OCI-LY7 (cell line): Measurements from ENCODE around the gene PLEKHG7. TPM values are rescaled to one million over a fixed set of nuclear protein-coding genes. Genes with fewer than 3 reads are reported as not detected.

ENCODE experiments used
- BruUV-seq: library from RNA; stranded (reverse); fragments of 400-500 nt; replicated peaks from 2 replicates; lab custom pipeline; 2021; lab: Mats Ljungman, UMichigan
- CTCF ChIA-PET: fragments of 300-600 bp; sonication (Branson Sonifier 250); formaldehyde crosslinking; loops from one replicate; lab custom pipeline; 2022; ENCODE audit warnings: antibody characterized with exemption; ENCODE audit not compliant: unreplicated experiment; lab: Charles Lee
- POLR2A ChIA-PET: fragments of 300-600 bp; sonication (Branson Sonifier 250); formaldehyde crosslinking; loops from one replicate; lab custom pipeline; 2022; ENCODE audit warnings: antibody characterized with exemption; lab: Charles Lee
- DNase-seq: peaks from one replicate; pipeline ENCODE4 v3.0.0-alpha.2; 2015; ENCODE audit warnings: low spot score
- H2AFZ ChIP-seq: fragments of 200-600 bp; sonication (generic), shearing (Covaris generic); 2 replicates; pipeline ENCODE4 v1.6.1; 2014; ENCODE audit warnings: mild to moderate bottlenecking, antibody characterized with exemption, low read length, moderate library complexity
- H3K27ac ChIP-seq: fragments of 200-600 bp; sonication (generic); 2 replicates; pipeline ENCODE4 v1.5.1; 2014; ENCODE audit warnings: mixed run types, low read depth, mild to moderate bottlenecking, moderate library complexity, low read length, inconsistent platforms; ENCODE audit not compliant: poor library complexity, severe bottlenecking
- H3K36me3 ChIP-seq: fragments of 200-600 bp; sonication (generic); 2 replicates; pipeline ENCODE4 v1.6.1; 2014; ENCODE audit warnings: mild to moderate bottlenecking, antibody characterized with exemption, low read length, moderate library complexity, mixed read lengths; ENCODE audit not compliant: insufficient read depth
- H3K4me1 ChIP-seq: fragments of 200-600 bp; sonication (generic); 2 replicates; pipeline ENCODE4 v1.5.1; 2014; ENCODE audit warnings: mild to moderate bottlenecking, low read length; ENCODE audit not compliant: insufficient read depth, poor library complexity, severe bottlenecking
- H3K4me2 ChIP-seq: fragments of 200-600 bp; sonication (generic); 2 replicates; pipeline ENCODE4 v1.6.1; 2014; ENCODE audit warnings: mild to moderate bottlenecking, low read length
- H3K4me3 ChIP-seq: fragments of 200-600 bp; sonication (generic); 2 replicates; pipeline ENCODE4 v1.5.1; 2014; ENCODE audit warnings: mild to moderate bottlenecking, low read depth, low read length; ENCODE audit not compliant: poor library complexity, severe bottlenecking
- H3K79me2 ChIP-seq: fragments of 200-600 bp; sonication (generic); 2 replicates; pipeline ENCODE4 v1.6.1; 2016; ENCODE audit warnings: low read depth, mild to moderate bottlenecking, low read length, moderate library complexity, mixed read lengths; ENCODE audit not compliant: insufficient read depth
- H3K9me2 ChIP-seq: fragments of 200-600 bp; sonication (generic); 2 replicates; pipeline ENCODE4 v1.6.1; 2016; ENCODE audit warnings: mild to moderate bottlenecking, low read length, mixed read lengths; ENCODE audit not compliant: insufficient read depth
- H3K9me3 ChIP-seq: fragments of 200-600 bp; sonication (generic); 2 replicates; pipeline ENCODE4 v1.6.1; 2014; ENCODE audit warnings: mild to moderate bottlenecking, mixed run types, low read length, mixed read lengths
- H4K20me1 ChIP-seq: fragments of 200-600 bp; sonication (generic); 2 replicates; pipeline ENCODE4 v1.6.1; 2014; ENCODE audit warnings: mild to moderate bottlenecking, antibody characterized with exemption, low read length, moderate library complexity, mixed read lengths; ENCODE audit not compliant: insufficient read depth
- EZH2phosphoT487 ChIP-seq: fragments of 200-600 bp; sonication (generic); IDR thresholded peaks from 2 replicates; pipeline ENCODE4 v1.6.1; 2018; ENCODE audit warnings: low read depth, borderline replicate concordance, mild to moderate bottlenecking, mixed run types, antibody characterized with exemption, low read length, moderate library complexity, mixed read lengths
- intact Hi-C: fragments of 100-400 bp; cut with micrococcal nuclease; formaldehyde crosslinking; loops from one replicate; pipeline ENCODE4 v1.10.0; 2022; ENCODE audit not compliant: unreplicated experiment
- total RNA-seq, 2 experiments: library from RNA; depleted of rRNA in 1 of 2; stranded (reverse); fragments of >200 nt in 1 of 2; shearing (Covaris generic) in 1 of 2; gene quantifications; 2 replicates each; pipeline ENCODE4 v1.2.3, GENCODE V29; 2014 to 2022
- TF ChIP-seq, protein P1 (sequence below): fragments of 200-600 bp; sonication (generic); conservative IDR thresholded peaks from 2 replicates; pipeline ENCODE4 v1.5.1; 2014; ENCODE audit warnings: mild to moderate bottlenecking, antibody characterized with exemption, low read length, moderate library complexity, mixed read lengths

The PLEKHG7 gene
- total RNA-seq, 2 experiments from 2014 or later: 0.29 TPM; not detected in 1

GRCh38 chr12:92721656-92722055 lies 18.9 kb downstream of the PLEKHG7 start:
- H3K4me3 ChIP-seq: no peak overlapping the region
- intact Hi-C loops: no loop called here
- no peaks in the 10 kb centered on the region for H3K36me3 ChIP-seq
- H4K20me1 ChIP-seq: no peaks in the 10 kb centered on the region
- TF ChIP-seq, protein P1, sequence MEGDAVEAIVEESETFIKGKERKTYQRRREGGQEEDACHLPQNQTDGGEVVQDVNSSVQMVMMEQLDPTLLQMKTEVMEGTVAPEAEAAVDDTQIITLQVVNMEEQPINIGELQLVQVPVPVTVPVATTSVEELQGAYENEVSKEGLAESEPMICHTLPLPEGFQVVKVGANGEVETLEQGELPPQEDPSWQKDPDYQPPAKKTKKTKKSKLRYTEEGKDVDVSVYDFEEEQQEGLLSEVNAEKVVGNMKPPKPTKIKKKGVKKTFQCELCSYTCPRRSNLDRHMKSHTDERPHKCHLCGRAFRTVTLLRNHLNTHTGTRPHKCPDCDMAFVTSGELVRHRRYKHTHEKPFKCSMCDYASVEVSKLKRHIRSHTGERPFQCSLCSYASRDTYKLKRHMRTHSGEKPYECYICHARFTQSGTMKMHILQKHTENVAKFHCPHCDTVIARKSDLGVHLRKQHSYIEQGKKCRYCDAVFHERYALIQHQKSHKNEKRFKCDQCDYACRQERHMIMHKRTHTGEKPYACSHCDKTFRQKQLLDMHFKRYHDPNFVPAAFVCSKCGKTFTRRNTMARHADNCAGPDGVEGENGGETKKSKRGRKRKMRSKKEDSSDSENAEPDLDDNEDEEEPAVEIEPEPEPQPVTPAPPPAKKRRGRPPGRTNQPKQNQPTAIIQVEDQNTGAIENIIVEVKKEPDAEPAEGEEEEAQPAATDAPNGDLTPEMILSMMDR: no peak
- ChIA-PET CTCF (no interaction called here), POLR2A (interaction anchor here (0.6 kb wide), 1 partner anchor 552 kb away, joined by 7 read pairs; no protein-coding TSS in a partner anchor)
- H3K4me1 ChIP-seq: no peaks in the 10 kb centered on the region
- DNase-seq: no peak
- H3K27ac ChIP-seq: no peak overlapping the region
- no peak overlapping the region for H2AFZ ChIP-seq
- no peak overlapping the region for H3K4me2 ChIP-seq
- H3K9me3 ChIP-seq: no peaks in the 10 kb centered on the region
- H3K9me2 ChIP-seq: no peaks in the 10 kb centered on the region
- no TSS peak for BruUV-seq
- H3K79me2 ChIP-seq: no peaks in the 10 kb centered on the region

- ChIA-PET CTCF (no interaction called here), POLR2A (interaction anchor here (0.8 kb wide), 2 partner anchors 11 to 15 kb away, joined by 3 to 6 read pairs; no protein-coding TSS in a partner anchor)
- no peaks in the 10 kb centered on the region for H3K79me2 ChIP-seq
- no peaks in the 10 kb centered on the region for H3K4me1 ChIP-seq
- no peak overlapping the region for H3K27ac ChIP-seq
- no TSS peak for BruUV-seq
- H2AFZ ChIP-seq: no peak overlapping the region
- no peaks in the 10 kb centered on the region for H3K36me3 ChIP-seq
- no peaks in the 10 kb centered on the region for H3K9me3 ChIP-seq
- intact Hi-C loops: no loop called here
- no peak overlapping the region for H3K4me3 ChIP-seq
- no peak for DNase-seq
- no peaks in the 10 kb centered on the region for H4K20me1 ChIP-seq
- no peak overlapping the region for H3K4me2 ChIP-seq
- no peaks in the 10 kb centered on the region for H3K9me2 ChIP-seq
- TF ChIP-seq, protein P1: no peak
- no peak for TF ChIP-seq EZH2phosphoT487
Measured at GRCh38 chr12:92722897-92723296, 20.1 kb downstream of the PLEKHG7 start.

- TF ChIP-seq EZH2phosphoT487: no peak
- TF ChIP-seq, protein P1: no peak
- Histone ChIP-seq H3K79me2 (no peaks in the 10 kb centered on the region), H3K9me2 (no peaks in the 10 kb centered on the region), H3K4me3 (no peak overlapping the region), H4K20me1 (no peaks in the 10 kb centered on the region), H3K4me2 (no peak overlapping the region), H3K27ac (no peak overlapping the region), H3K4me1 (no peaks in the 10 kb centered on the region), H2AFZ (no peak overlapping the region), H3K9me3 (no peaks in the 10 kb centered on the region), H3K36me3 (no peaks in the 10 kb centered on the region)
- CTCF ChIA-PET: no interaction called here
- POLR2A ChIA-PET: no interaction called here
- no TSS peak for BruUV-seq
- DNase-seq: no peak
- intact Hi-C loops: no loop called here
Measured at GRCh38 chr12:92726850-92727249, 24.1 kb downstream of the PLEKHG7 start.
